ENCODE results near the gene AHDC1. TPM values are rescaled to one million over a fixed set of nuclear protein-coding genes. Genes with fewer than 3 reads are reported as not detected.

Gene AHDC1
- total and polyA plus RNA-seq, 9 of the 15 experiments (the other 6 are each of a cell fraction or from before 2014, with no cell fraction given), result 0.21 to 36.4 (median 4.7) TPM

DNA sequence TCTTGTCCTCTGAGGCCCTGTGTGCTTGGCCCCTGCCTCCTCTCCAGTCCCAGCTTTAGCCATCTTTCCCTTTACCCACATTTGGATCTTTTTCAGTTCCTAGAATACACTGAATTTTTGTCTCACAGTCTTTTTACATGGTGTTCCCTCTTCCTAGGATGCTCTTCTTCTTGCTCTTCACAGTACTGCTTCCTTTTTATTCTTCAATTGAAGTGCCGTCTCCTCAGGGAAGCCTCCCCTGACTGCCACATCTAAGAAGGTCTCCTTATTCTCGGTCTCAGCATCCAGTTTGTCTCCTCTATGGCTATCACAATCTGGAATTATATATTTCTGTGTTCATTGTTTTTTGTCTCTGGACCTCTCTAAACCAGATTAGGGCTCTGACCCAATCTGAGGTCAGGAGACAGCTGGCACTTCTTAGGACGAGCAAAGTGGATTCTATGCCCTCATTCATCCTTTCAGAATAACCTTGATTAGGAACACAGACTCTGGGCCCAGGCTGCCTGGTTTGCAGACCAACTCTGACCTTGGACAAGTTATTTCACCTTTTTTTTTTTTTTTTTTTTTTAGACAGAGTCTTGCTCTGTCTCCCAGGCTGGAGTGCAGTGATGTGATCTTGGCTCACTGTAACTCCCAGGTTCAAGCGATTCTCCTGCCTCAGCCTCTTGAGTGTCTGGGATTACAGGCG, 34.2 kb upstream of the AHDC1 start:
- H3K4me3 ChIP-seq, result no peak overlapping the region
- CTCF ChIA-PET (ENCODE audit: low intra/inter-chr PET ratio), result no interaction called here
- in situ Hi-C loops (cut with MboI) (no loop called here), intact Hi-C loops (cut with micrococcal nuclease) (no loop called here)
- H3K9me3 ChIP-seq (replicated peaks; ENCODE audit: control insufficient read depth, insufficient read depth, low read depth, low read length), result no peaks in the 10 kb centered on the region
- DNase-seq (ENCODE audit: extremely low read depth in 1 of 4, low spot score in 3 of 4) (no peak), FAIRE-seq (no peak), ATAC-seq (no peak)
- H3K27me3 ChIP-seq (ENCODE audit: control insufficient read depth in 2 of 2, insufficient read depth in 2 of 2, low read length in 2 of 2), result peaks cover 3 to 20% of the 10 kb centered on the region in 2 experiments; a peak in 3 of 5 replicates
- no peaks in the 10 kb centered on the region for H4K20me1 ChIP-seq (replicated peaks; ENCODE audit: control insufficient read depth, insufficient read depth, low read length)
- no TSS peak for BruUV-seq (replicated peaks)
- H3K4me2 ChIP-seq (ENCODE audit: insufficient read depth, low read length), result no peak overlapping the region
- H3K27ac ChIP-seq (ENCODE audit: extremely low read depth, low read depth, low read length), result no peak overlapping the region
- H3K79me2 ChIP-seq (ENCODE audit: control insufficient read depth, insufficient read depth, low read length), result no peaks in the 10 kb centered on the region
- WGBS (ENCODE audit: insufficient coverage, low coverage, missing lambda C conversion rate), result 37% methylated on average over 5 of the region's 5 CpGs
- peaks cover 0 to 13% of the 10 kb centered on the region in 2 experiments; a peak in 2 of 5 replicates for H3K4me1 ChIP-seq (replicated peaks in 1 of 2; ENCODE audit: control insufficient read depth in 2 of 2, insufficient read depth in 2 of 2, low read length in 2 of 2)
- no peaks in the 10 kb centered on the region for H3K36me3 ChIP-seq (ENCODE audit: control insufficient read depth, insufficient read depth, low read length)
- H3K9ac ChIP-seq (ENCODE audit: insufficient read depth in 1 of 2, low read depth in 2 of 2, low read length in 2 of 2), result no peak overlapping the region
- no peak overlapping the region for H2AFZ ChIP-seq (ENCODE audit: low read depth, low read length)
- POLR2A ChIA-PET, result interaction anchor here (0.5 to 2.7 kb wide), 4 partner anchors 9 to 243 kb away, joined by 3 to 8 read pairs (median 4); no protein-coding TSS in a partner anchor
- TF ChIP-seq DMBX1 (CRISPR knock-in tag; IDR thresholded peaks at IDR 0.05; ENCODE audit: borderline replicate concordance) (no peak), ZNF3 (CRISPR knock-in tag; IDR thresholded peaks at IDR 0.05) (peak; percentile 56; the same call in 1 of the 2 replicates), ZFP36 (IDR thresholded peaks at IDR 0.05; ENCODE audit: low read depth, low read length, partially characterized antibody) (peak; percentile 88), ARHGAP35 (IDR thresholded peaks at IDR 0.05; ENCODE audit: partially characterized antibody) (no peak)
- H3K9me1 ChIP-seq (ENCODE audit: control insufficient read depth, insufficient read depth, low read length), result no peaks in the 10 kb centered on the region

Measured in K562 (cell line).